GM19238 (cell line): ENCODE results near the gene CADM1.

Source experiments
- DNase-seq: peaks from one replicate; pipeline ENCODE4 v3.0.0; 2011; ENCODE audit warnings: low spot score; ENCODE audit not compliant: insufficient read length

Gene CADM1

GRCh38 chr11:115504276-115505158, at the start of gene CADM1:
Gene CADM1, minus strand, starts transcription at chr11:115504415.
- DNase-seq = peak; percentile 63

- DNase-seq = no peak
Measured at GRCh38 chr11:115552773-115553438, 48.7 kb upstream of the CADM1 start.

- no peak for DNase-seq
Measured at GRCh38 chr11:115552151-115552772, 48.0 kb upstream of the CADM1 start.

GRCh38 chr11:115550291-115551059, 46.3 kb upstream of the CADM1 start:
- no peak for DNase-seq

- no peak for DNase-seq
Measured at GRCh38 chr11:115548878-115549528, 44.8 kb upstream of the CADM1 start.

- no peak for DNase-seq
Measured at GRCh38 chr11:115545581-115546210, 41.5 kb upstream of the CADM1 start.

GRCh38 chr11:115544422-115544948, 40.3 kb upstream of the CADM1 start:
- DNase-seq = no peak

GRCh38 chr11:115541518-115541917, 37.3 kb upstream of the CADM1 start:
- DNase-seq = no peak

GRCh38 chr11:115539844-115540243, 35.6 kb upstream of the CADM1 start:
- DNase-seq = no peak

GRCh38 chr11:115535781-115536180, 31.6 kb upstream of the CADM1 start:
- DNase-seq = no peak

- no peak for DNase-seq
Measured at GRCh38 chr11:115530752-115531151, 26.5 kb upstream of the CADM1 start.

GRCh38 chr11:115528225-115528624, 24.0 kb upstream of the CADM1 start:
- no peak for DNase-seq

- DNase-seq = no peak
Measured at GRCh38 chr11:115527534-115528125, 23.4 kb upstream of the CADM1 start.

GRCh38 chr11:115525531-115526006, 21.4 kb upstream of the CADM1 start:
- no peak for DNase-seq

GRCh38 chr11:115524572-115524971, 20.4 kb upstream of the CADM1 start:
- DNase-seq = no peak

GRCh38 chr11:115523727-115524399, 19.6 kb upstream of the CADM1 start:
- DNase-seq = no peak

GRCh38 chr11:115522302-115522701, 18.1 kb upstream of the CADM1 start:
- no peak for DNase-seq

- DNase-seq = no peak
Measured at GRCh38 chr11:115521825-115522224, 17.6 kb upstream of the CADM1 start.

- DNase-seq = no peak
Measured at GRCh38 chr11:115518983-115519628, 14.9 kb upstream of the CADM1 start.
